H9 (cell line): ENCODE results near the gene SLC12A4. TPM values are rescaled to one million over a fixed set of nuclear protein-coding genes. Genes with fewer than 3 reads are reported as not detected.

Experiments
- DNase-seq: peaks from one replicate; pipeline ENCODE4 v3.0.0-alpha.2; 2017
- H2AFZ ChIP-seq: one replicate; pipeline ENCODE4 v1.6.1; 2013; ENCODE audit warnings: mild to moderate bottlenecking, low read length, control low read depth, moderate library complexity
- H2AK5ac ChIP-seq: 2 replicates; pipeline ENCODE4 v1.6.1; 2013; ENCODE audit warnings: low read length, control low read depth, mixed read lengths; ENCODE audit not compliant: insufficient read length
- H2BK120ac ChIP-seq: one replicate; pipeline ENCODE4 v1.6.1; 2013; ENCODE audit warnings: low read depth, mild to moderate bottlenecking, low read length, control low read depth, inconsistent platforms; ENCODE audit not compliant: poor library complexity, severe bottlenecking
- H2BK12ac ChIP-seq: 2 replicates; pipeline ENCODE4 v1.6.1; 2013; ENCODE audit warnings: low read length, control low read depth, mixed read lengths, low read depth; ENCODE audit not compliant: insufficient read length
- H2BK15ac ChIP-seq: 2 replicates; pipeline ENCODE4 v1.6.1; 2013; ENCODE audit warnings: low read depth, low read length, control low read depth
- H2BK20ac ChIP-seq: one replicate; pipeline ENCODE4 v1.6.1; 2013; ENCODE audit warnings: low read depth, mild to moderate bottlenecking, low read length, control low read depth, inconsistent platforms; ENCODE audit not compliant: poor library complexity, severe bottlenecking
- H2BK5ac ChIP-seq: 2 replicates; pipeline ENCODE4 v1.6.1; 2013; ENCODE audit warnings: low read length, control low read depth, mixed read lengths; ENCODE audit not compliant: insufficient read length
- H3K14ac ChIP-seq: 2 replicates; pipeline ENCODE4 v1.6.1; 2013; ENCODE audit warnings: low read length, control low read depth; ENCODE audit not compliant: insufficient read depth
- H3K18ac ChIP-seq: 2 replicates; pipeline ENCODE4 v1.6.1; 2013; ENCODE audit warnings: low read depth, mild to moderate bottlenecking, mixed read lengths, low read length, control low read depth; ENCODE audit not compliant: insufficient read length
- H3K23ac ChIP-seq: 2 replicates; pipeline ENCODE4 v1.6.1; 2013; ENCODE audit warnings: low read length, control low read depth, mixed read lengths, low read depth; ENCODE audit not compliant: insufficient read length
- H3K23me2 ChIP-seq: 2 replicates; pipeline ENCODE4 v1.6.1; 2013; ENCODE audit warnings: low read depth, mild to moderate bottlenecking, mixed read lengths, low read length, control low read depth; ENCODE audit not compliant: insufficient read length, poor library complexity, severe bottlenecking
- H3K27ac ChIP-seq: 2 replicates; pipeline ENCODE4 v1.5.1; 2013; ENCODE audit warnings: low read length, control low read depth, mixed read lengths, low read depth; ENCODE audit not compliant: insufficient read length
- H3K27me3 ChIP-seq: 2 replicates; pipeline ENCODE4 v1.6.1; 2013; ENCODE audit warnings: low read length, control low read depth, inconsistent platforms; ENCODE audit not compliant: insufficient read depth
- H3K4ac ChIP-seq: 2 replicates; pipeline ENCODE4 v1.6.1; 2013; ENCODE audit warnings: low read depth, mild to moderate bottlenecking, control low read depth, inconsistent platforms, low read length, moderate library complexity
- H3K4me1 ChIP-seq: 2 replicates; pipeline ENCODE4 v1.6.1; 2013; ENCODE audit warnings: low read length, control low read depth, inconsistent platforms; ENCODE audit not compliant: insufficient read depth
- H3K4me2 ChIP-seq: 2 replicates; pipeline ENCODE4 v1.6.1; 2013; ENCODE audit warnings: low read length, control low read depth, mixed read lengths; ENCODE audit not compliant: insufficient read length, insufficient read depth
- H3K56ac ChIP-seq: 2 replicates; pipeline ENCODE4 v1.6.1; 2013; ENCODE audit warnings: low read depth, mild to moderate bottlenecking, mixed read lengths, low read length, control low read depth; ENCODE audit not compliant: insufficient read length
- H3K79me1 ChIP-seq: 2 replicates; pipeline ENCODE4 v1.6.1; 2013; ENCODE audit warnings: low read depth, mild to moderate bottlenecking, moderate library complexity, low read length, control low read depth, inconsistent platforms; ENCODE audit not compliant: insufficient read depth, poor library complexity, severe bottlenecking
- H3K79me2 ChIP-seq: 2 replicates; pipeline ENCODE4 v1.6.1; 2013; ENCODE audit warnings: low read length, control low read depth, inconsistent platforms; ENCODE audit not compliant: insufficient read depth
- H3K9ac ChIP-seq: 2 replicates; pipeline ENCODE4 v1.6.1; 2013; ENCODE audit warnings: low read length, control low read depth, mixed read lengths; ENCODE audit not compliant: insufficient read length; ENCODE audit errors: extremely low read depth
- H3K9me3 ChIP-seq: one replicate; pipeline ENCODE4 v1.6.1; 2013; ENCODE audit warnings: low read depth, low read length, inconsistent platforms; ENCODE audit not compliant: control insufficient read depth
- H3T11ph ChIP-seq: one replicate; pipeline ENCODE4 v1.6.1; 2013; ENCODE audit warnings: mild to moderate bottlenecking, low read length, control low read depth, inconsistent platforms
- H4K20me1 ChIP-seq: one replicate; pipeline ENCODE4 v1.6.1; 2013; ENCODE audit not compliant: control insufficient read depth, insufficient read length, insufficient read depth
- H4K5ac ChIP-seq: 2 replicates; pipeline ENCODE4 v1.6.1; 2013; ENCODE audit warnings: low read depth, mild to moderate bottlenecking, mixed read lengths, low read length, control low read depth; ENCODE audit not compliant: insufficient read length
- H4K8ac ChIP-seq: replicated peaks from 2 replicates; pipeline ENCODE4 v1.6.1; 2013; ENCODE audit warnings: low read length, control low read depth, mixed read lengths, low read depth; ENCODE audit not compliant: insufficient read length
- H4K91ac ChIP-seq: 2 replicates; pipeline ENCODE4 v1.6.1; 2013; ENCODE audit warnings: low read depth, mild to moderate bottlenecking, moderate library complexity, mixed read lengths, low read length, control low read depth; ENCODE audit not compliant: insufficient read length
- H3K27ac Mint-ChIP-seq, 3 experiments: 2 replicates in 2 of 3; 3 replicates in 1 of 3; pipeline ENCODE4 v1.8.0; 2020 to 2021; ENCODE audit warnings: mixed read lengths in 3 of 3, mild to moderate bottlenecking in 1 of 3, moderate library complexity in 1 of 3
- H3K27me3 Mint-ChIP-seq: 2 replicates; pipeline ENCODE4 v1.8.0; 2021; ENCODE audit warnings: low read depth, mild to moderate bottlenecking, moderate library complexity, mixed read lengths
- H3K36me3 Mint-ChIP-seq, 3 experiments: 2 replicates in 2 of 3; 3 replicates in 1 of 3; pipeline ENCODE4 v1.8.0; 2020 to 2021; ENCODE audit warnings: low read depth in 3 of 3, mixed read lengths in 3 of 3; ENCODE audit not compliant: insufficient read depth in 1 of 3
- H3K4me1 Mint-ChIP-seq, 2 experiments: 2 replicates each; pipeline ENCODE4 v1.8.0; 2020; ENCODE audit warnings: mixed read lengths in 2 of 2
- H3K4me3 Mint-ChIP-seq, 2 experiments: 2 replicates in 1 of 2; 3 replicates in 1 of 2; pipeline ENCODE4 v1.8.0; 2020 to 2021; ENCODE audit warnings: mild to moderate bottlenecking in 2 of 2, mixed read lengths in 2 of 2, moderate library complexity in 1 of 2
- H3K9me3 Mint-ChIP-seq, 2 experiments: 2 replicates in 1 of 2; 3 replicates in 1 of 2; pipeline ENCODE4 v1.8.0; 2020; ENCODE audit warnings: mild to moderate bottlenecking in 2 of 2, mixed read lengths in 2 of 2, moderate library complexity in 1 of 2
- WGBS: extraction: QIAGEN DNeasy Blood & Tissue Kit; methylation state at CpG from one replicate; pipeline ENCODE4 v1.1.7; 2013; ENCODE audit warnings: missing lambda C conversion rate, low lambda C conversion rate, mixed read lengths; ENCODE audit not compliant: insufficient read length; ENCODE audit errors: extremely low coverage; 5-methylcytosine and 5-hydroxymethylcytosine counted together
- total RNA-seq: library from RNA; stranded (reverse); gene quantifications from 2 replicates; pipeline ENCODE4 v1.2.1, GENCODE V29; 2021
- TF ChIP-seq, protein P1 (sequence below): fragments of 200-600 bp; sonication (generic); conservative IDR thresholded peaks from 3 replicates; pipeline ENCODE4 v1.8.0; 2021; ENCODE audit warnings: antibody characterized with exemption, mild to moderate bottlenecking

Gene SLC12A4
- total RNA-seq, 1 experiment from 2014 or later, result 46.7 TPM

DNA sequence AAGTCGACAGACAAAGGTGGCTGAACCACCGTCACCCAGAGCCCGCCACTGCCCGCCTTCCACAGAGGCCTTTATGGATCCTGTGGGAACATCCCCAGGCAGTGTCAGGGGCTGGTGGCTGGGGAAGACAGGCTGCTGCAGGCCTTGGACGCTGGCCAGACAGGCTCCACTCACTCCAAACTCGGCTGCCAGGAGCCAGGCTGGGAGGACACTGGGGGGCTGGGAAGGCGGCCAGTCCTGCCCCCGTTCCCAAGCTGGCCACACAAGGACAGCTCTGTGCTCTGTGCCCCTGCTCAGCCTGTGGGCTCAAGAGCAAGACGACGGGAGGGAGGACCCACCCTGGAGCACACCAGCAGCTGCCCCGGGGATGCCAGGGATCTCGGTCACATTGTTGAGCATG is 17.0 kb downstream of the SLC12A4 start:
- Histone ChIP-seq H3K23me2 (no peaks in the 10 kb centered on the region), H2BK120ac (no peak overlapping the region), H3K9ac (no peak overlapping the region), H2BK12ac (no peak overlapping the region), H3K23ac (no peak overlapping the region), H3K9me3 (no peaks in the 10 kb centered on the region), H3K4ac (no peak overlapping the region), H3K4me1 (no peaks in the 10 kb centered on the region), H4K91ac (no peak overlapping the region), H3K18ac (no peak overlapping the region), H3K4me2 (no peak overlapping the region), H2AFZ (no peak overlapping the region), H3K79me1 (no peaks in the 10 kb centered on the region), H3K14ac (no peak overlapping the region), H2BK15ac (no peak overlapping the region), H2AK5ac (no peak overlapping the region), H3K27me3 (no peaks in the 10 kb centered on the region), H3T11ph (no peak overlapping the region), H3K79me2 (no peaks in the 10 kb centered on the region), H3K56ac (no peak overlapping the region), H2BK5ac (no peak overlapping the region), H4K5ac (no peak overlapping the region), H4K8ac (no peak overlapping the region), H3K27ac (no peak overlapping the region), H4K20me1 (no peaks in the 10 kb centered on the region), H2BK20ac (no peak overlapping the region)
- TF ChIP-seq, protein P1, sequence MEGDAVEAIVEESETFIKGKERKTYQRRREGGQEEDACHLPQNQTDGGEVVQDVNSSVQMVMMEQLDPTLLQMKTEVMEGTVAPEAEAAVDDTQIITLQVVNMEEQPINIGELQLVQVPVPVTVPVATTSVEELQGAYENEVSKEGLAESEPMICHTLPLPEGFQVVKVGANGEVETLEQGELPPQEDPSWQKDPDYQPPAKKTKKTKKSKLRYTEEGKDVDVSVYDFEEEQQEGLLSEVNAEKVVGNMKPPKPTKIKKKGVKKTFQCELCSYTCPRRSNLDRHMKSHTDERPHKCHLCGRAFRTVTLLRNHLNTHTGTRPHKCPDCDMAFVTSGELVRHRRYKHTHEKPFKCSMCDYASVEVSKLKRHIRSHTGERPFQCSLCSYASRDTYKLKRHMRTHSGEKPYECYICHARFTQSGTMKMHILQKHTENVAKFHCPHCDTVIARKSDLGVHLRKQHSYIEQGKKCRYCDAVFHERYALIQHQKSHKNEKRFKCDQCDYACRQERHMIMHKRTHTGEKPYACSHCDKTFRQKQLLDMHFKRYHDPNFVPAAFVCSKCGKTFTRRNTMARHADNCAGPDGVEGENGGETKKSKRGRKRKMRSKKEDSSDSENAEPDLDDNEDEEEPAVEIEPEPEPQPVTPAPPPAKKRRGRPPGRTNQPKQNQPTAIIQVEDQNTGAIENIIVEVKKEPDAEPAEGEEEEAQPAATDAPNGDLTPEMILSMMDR, result no peak
- WGBS, result no CpG with 5 or more reads among the region's 12 CpGs
- Mint-ChIP-seq H3K27ac (no peak overlapping the region), H3K4me1 (no peaks in the 10 kb centered on the region), H3K4me3 (no peak overlapping the region), H3K27me3 (no peaks in the 10 kb centered on the region), H3K9me3 (no peaks in the 10 kb centered on the region), H3K36me3 (peaks cover 9 to 69% (median 45%) of the 10 kb centered on the region in 3 experiments; a peak in 6 of 7 replicates)
- DNase-seq, result no peak
